HEK293 (cell line): ENCODE data around the gene TMEM208.

Experiments used
- ZBTB1 ChIP-seq: fragments of 450-650 bp; formaldehyde crosslinking; IDR thresholded peaks from 2 replicates; pipeline ENCODE4 v1.5.1; 2016; ENCODE audit warnings: missing biosample characterization, missing genetic modification characterization
- ZNF704 ChIP-seq: fragments of 450-650 bp; formaldehyde crosslinking; IDR thresholded peaks from 2 replicates; pipeline ENCODE4 v1.5.1; 2016; ENCODE audit warnings: missing biosample characterization, missing genetic modification characterization

- TF ChIP-seq ZBTB1, result no peak
- no peak for TF ChIP-seq ZNF704 (tag by site-specific recombination)
These were observed 38.1 kb upstream of the TMEM208 start for GRCh38 chr16:67188798-67189197.
